Measurements from ENCODE around the gene LAMA2.

LAMA2 gene

GRCh38 chr6:129203190-129203900, 320.4 kb downstream of the LAMA2 start:
- TF ChIP-seq TAF1 (IDR thresholded peaks at IDR 0.05; ENCODE audit: borderline replicate concordance, insufficient read depth, low read length) (no peak), SIN3A (IDR thresholded peaks at IDR 0.05; ENCODE audit: borderline replicate concordance, insufficient read depth, low read length) (no peak), FOXP2 (optimal IDR thresholded peaks at IDR 0.05; ENCODE audit: borderline replicate concordance, extremely low read depth, extremely low read length, insufficient read depth) (no peak), REST (IDR thresholded peaks at IDR 0.05; ENCODE audit: insufficient read depth in 1 of 2, low read depth in 2 of 2, low read length in 2 of 2) (no peak), POLR2AphosphoS5 (IDR thresholded peaks at IDR 0.05; ENCODE audit: low read depth, low read length) (no peak)

GRCh38 chr6:129206821-129207220, 323.9 kb downstream of the LAMA2 start:
- TF ChIP-seq TAF1 (IDR thresholded peaks at IDR 0.05; ENCODE audit: borderline replicate concordance, insufficient read depth, low read length) = no peak
- no peak for TF ChIP-seq SIN3A (IDR thresholded peaks at IDR 0.05; ENCODE audit: borderline replicate concordance, insufficient read depth, low read length)
- no peak for TF ChIP-seq REST (IDR thresholded peaks at IDR 0.05; ENCODE audit: insufficient read depth in 1 of 2, low read depth in 2 of 2, low read length in 2 of 2)
- TF ChIP-seq FOXP2 (optimal IDR thresholded peaks at IDR 0.05; ENCODE audit: borderline replicate concordance, extremely low read depth, extremely low read length, insufficient read depth) = no peak
- TF ChIP-seq POLR2AphosphoS5 (IDR thresholded peaks at IDR 0.05; ENCODE audit: low read depth, low read length) = no peak

- TF ChIP-seq REST (IDR thresholded peaks at IDR 0.05; ENCODE audit: insufficient read depth in 1 of 2, low read depth in 2 of 2, low read length in 2 of 2) (no peak), TAF1 (IDR thresholded peaks at IDR 0.05; ENCODE audit: borderline replicate concordance, insufficient read depth, low read length) (no peak)
These were observed 324.9 kb downstream of the LAMA2 start for GRCh38 chr6:129207832-129208231.

- no peak for TF ChIP-seq FOXP2 (optimal IDR thresholded peaks at IDR 0.05; ENCODE audit: borderline replicate concordance, extremely low read depth, extremely low read length, insufficient read depth)
- TF ChIP-seq TAF1 (IDR thresholded peaks at IDR 0.05; ENCODE audit: borderline replicate concordance, insufficient read depth, low read length) = no peak
- no peak for TF ChIP-seq POLR2AphosphoS5 (IDR thresholded peaks at IDR 0.05; ENCODE audit: low read depth, low read length)
- TF ChIP-seq SIN3A (IDR thresholded peaks at IDR 0.05; ENCODE audit: borderline replicate concordance, insufficient read depth, low read length) = no peak
- TF ChIP-seq REST (IDR thresholded peaks at IDR 0.05; ENCODE audit: insufficient read depth in 1 of 2, low read depth in 2 of 2, low read length in 2 of 2) = no peak
These were observed 325.6 kb downstream of the LAMA2 start for GRCh38 chr6:129208415-129209034.

Data from PFSK-1 (cell line).